GM15510 (cell line): ENCODE measurements around the gene TTC33.

Experiments
- POLR2A ChIP-seq: IDR thresholded peaks from 3 replicates; pipeline ENCODE4 v1.6.1; 2011; ENCODE audit warnings: borderline replicate concordance; ENCODE audit not compliant: insufficient read length; ENCODE audit errors: extremely low read depth

The TTC33 gene

DNA sequence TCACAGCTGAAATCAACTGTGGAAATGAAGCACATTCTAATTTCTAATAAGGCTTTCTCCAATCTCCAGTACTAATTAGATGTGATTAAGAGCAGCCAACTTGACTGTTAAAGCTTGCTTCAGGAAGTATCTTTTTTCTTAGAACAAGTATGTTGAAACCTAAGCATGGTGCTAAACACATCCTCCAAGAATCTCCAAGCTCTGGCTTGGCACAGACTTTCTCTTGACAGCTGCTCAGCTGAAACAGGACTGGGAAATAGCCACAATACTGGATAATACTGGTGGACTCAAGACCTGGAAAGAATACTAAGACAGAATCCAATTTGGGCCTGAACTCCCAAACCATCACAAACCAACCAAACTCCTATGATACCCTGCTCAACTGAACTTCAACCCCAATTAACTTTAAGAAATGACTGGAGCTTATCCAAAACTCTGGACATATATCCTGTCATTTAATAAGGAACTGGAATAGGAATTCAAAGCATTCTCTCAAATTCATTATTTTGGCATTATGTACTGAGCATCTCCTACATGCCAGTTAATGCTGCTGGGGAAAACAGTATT lies 26.2 kb upstream of the TTC33 start:
- no peak for TF ChIP-seq POLR2A

DNA sequence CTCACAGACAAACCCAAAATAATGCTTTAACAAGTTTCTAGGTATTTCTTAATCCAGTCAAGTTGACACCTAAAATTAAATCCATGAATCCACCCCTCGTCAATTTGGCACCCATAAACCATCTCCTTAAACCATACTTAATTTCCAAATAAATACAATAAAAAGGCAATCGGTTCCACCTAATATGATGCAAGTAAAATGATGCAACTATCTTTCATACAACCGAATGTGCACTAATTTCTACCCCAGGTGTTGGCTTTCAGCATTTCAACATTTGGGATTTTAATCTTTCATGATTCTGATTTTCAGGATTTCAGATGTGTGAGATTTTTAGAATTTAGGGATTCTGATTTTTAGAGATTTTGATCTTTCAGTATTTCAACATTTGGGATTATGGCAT lies 25.1 kb upstream of the TTC33 start:
- no peak for TF ChIP-seq POLR2A

DNA sequence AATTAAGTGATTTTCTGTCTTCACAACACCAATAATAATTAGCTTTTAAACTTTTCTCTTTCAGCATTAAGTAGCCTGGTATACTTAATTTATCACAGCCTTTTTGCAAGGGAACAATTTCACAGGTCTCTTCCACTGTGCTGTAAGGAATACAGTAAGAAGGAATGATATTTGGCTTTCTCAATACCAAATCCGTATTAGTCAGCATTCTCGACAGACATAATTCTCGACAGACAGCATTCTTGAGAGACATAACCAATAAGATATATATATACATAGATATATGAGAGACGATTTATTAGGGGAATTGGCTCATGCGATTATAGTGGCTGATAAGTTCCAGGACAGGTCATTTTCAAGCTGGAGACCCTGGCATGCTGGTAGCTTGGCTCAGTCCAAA lies 24.4 kb upstream of the TTC33 start:
- no peak for TF ChIP-seq POLR2A

DNA sequence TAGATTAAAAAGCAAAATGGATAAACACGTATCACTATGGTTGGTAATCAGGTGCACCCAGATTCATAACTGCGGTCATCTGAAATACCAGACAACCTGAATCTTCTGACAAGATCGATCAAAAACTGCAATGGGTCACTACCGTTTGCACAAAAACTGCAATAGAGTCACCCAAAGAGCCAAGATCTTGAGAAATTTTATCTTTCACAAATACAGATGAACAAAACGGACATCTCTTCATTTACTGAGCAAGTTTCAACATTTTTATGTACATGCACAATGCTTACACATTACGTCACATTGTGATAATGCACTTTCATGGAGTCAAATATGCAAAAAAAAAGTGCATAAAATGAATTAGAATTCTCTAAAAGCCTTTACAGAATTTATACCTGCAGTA lies 23.8 kb upstream of the TTC33 start:
- TF ChIP-seq POLR2A: no peak

DNA sequence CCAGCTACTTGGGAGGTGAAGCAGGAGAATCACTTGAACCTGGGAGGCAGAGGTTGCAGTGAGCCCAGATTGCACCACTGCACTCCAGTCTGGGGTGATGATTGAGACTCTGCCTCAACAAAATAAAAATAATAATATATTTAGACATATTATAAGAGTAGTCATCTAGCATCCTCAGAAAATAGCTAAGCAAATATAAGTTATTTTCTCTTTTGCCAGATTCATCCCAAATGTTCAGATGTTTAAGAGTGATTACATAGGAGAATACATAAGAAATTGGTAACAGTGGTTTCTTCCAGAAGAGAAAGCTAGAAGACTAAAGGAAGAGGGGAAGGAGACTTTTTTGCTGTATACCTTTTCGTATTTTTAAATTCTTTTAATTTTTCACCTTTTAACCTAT lies 22.4 kb upstream of the TTC33 start:
- no peak for TF ChIP-seq POLR2A

DNA sequence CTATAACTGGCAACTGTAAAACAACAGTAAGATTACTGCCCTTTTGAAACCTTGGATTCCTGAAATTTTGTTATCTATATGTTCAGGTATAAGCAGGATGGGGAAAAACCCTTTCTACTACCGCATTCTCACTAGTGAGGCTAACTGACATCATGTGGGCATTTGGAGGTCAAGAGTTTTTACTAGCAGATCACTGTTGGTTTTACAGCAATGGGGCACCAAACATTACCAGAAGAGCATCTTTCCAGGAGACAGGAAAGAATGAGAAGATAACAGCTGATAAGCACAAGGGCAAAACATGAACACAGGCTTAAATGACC lies 20.9 kb upstream of the TTC33 start:
- TF ChIP-seq POLR2A: no peak

DNA sequence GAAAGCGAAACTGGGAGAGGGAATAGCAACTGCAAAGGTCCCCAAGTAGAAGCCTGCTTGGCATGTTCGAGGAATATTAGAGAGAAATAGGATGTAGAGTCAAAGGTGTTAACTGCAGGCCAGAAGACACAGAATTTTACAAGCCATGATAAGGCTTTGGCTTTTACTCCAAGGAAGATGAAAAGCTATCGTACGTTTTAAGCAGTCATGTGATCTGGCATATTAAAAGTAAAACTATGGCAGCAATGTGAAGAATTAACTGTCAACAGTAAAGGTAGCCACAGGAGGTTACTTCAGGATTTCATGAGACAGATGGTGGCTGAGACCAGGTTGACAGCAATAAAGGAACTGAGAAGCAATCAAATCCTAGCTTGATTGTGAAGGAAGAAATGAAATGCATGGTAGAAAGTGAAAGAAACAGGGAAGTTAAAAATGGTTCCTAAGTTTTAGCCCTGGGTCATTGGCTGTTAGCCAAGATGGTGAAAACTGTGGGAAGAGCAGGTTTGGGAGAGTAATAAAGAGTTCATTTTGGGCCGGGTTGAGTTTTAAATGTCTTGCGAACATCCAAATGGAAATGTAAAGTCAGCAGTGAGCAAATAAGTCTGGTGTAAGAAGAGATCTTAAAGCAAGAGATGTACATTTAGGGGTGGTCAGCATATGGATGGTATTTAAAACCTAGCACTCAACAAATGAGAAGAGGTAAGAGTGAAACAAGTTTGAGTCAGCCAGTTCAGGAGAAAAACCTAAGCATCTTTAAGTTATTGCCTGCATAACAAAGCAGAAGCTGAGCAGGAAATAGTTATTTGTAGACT lies 20.3 kb upstream of the TTC33 start:
- TF ChIP-seq POLR2A: no peak

DNA sequence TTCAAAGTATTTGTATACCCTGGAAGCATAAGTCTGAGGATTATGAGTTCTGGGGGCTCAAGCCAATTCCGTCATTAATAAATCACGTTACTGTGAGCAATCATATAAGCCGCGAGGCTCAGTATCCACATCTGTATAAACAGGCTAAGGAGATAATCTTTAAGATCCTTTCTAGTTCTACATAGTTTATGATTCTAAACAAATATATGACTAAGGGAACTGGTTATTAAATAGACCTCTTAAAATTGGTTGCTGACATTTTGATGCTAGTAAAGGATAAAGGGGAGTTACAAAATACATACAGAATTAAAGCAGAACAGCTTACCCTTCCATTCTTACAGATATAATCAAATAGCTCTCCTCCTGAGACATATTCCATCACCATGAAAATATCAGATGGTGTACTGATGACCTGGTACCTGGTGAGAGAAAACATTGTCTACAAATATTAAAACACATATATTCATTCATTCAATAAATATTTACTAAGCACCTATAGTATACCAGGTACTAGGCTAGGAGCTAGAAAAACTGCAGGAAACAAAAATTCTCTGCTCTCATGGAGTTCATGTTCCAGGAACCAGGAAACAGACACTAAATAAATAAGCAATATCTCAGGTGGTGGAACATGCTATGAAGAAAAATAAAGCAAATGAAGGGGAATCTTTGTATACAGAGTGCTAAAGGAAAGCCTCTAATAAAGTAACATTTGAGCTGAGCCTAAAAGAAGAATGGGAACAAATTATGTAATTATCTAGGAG lies 19.5 kb upstream of the TTC33 start:
- no peak for TF ChIP-seq POLR2A

DNA sequence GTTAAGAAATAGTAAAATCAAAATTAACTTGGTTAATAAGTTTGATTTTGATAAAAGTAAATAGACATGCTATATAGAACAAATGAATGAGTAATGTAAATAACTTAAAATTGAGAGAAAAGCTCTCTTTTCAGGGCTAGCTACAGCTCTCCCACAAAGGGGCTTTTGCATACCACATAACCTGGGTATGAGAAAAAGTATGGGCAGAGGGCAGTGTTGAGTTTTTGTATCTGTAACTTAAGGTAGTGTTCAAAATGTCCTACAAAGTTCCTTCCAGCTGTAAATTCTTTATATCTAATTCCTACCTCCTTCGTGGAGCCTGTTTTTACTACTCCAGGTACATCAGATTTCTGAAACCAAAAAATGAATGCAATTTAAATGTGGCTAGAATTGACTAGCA lies 18.9 kb upstream of the TTC33 start:
- no peak for TF ChIP-seq POLR2A

DNA sequence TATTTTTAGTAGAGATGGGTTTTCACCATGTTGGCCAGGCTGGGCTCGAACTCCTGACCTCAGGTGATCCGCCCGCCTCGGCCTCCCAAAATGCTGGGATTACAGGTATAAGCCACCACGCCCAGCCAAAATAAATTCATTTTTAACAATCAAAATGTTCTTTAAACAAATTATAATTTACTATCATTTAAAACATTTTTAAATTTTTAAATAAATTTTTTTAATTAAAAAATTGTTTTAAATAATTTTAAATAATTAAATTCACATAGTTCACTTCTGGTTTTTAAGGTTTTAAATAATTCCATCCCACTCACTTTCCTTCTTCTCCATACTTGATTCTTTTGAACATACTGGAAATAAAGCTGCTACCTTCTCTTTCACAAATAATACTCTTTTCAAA lies 15.0 kb upstream of the TTC33 start:
- no peak for TF ChIP-seq POLR2A

DNA sequence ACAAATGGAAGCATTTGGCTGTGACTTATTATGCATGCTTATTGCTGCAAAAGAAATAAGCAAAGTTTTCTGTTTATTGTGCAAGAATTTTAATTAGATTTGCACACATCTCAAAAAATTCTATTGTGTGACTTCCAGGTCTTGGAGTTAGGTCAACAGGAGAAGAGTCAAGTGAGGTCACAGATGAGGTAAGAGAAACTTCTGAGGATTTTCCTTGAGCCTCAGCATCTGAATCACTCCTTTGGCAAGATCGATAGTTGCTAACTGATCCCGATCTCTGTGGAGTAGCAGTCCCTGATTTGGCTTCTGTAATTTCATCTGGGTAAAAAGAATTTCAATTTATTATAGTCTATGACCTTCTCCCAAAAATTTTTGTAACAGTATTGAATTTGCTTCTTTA lies 6.9 kb upstream of the TTC33 start:
- TF ChIP-seq POLR2A: no peak

DNA sequence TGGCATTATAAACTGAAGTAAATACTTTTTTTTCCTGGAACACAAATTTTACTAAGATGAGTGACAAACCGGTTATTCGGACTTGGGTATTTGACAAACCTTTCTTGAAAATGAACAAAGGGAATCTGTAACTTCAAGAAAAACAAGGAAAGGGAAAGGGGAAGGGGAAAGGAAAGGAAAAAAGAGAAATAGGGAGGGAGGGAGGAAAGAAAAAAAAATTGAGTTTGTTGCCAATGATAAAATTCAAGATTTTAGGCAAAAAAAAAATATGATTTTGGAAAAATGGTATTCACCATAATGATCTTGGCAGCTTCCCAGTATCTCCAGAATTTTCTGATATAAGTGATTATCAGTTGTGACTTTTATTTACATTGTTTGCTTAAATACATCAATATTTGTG lies 1.6 kb upstream of the TTC33 start:
- no peak for TF ChIP-seq POLR2A

DNA sequence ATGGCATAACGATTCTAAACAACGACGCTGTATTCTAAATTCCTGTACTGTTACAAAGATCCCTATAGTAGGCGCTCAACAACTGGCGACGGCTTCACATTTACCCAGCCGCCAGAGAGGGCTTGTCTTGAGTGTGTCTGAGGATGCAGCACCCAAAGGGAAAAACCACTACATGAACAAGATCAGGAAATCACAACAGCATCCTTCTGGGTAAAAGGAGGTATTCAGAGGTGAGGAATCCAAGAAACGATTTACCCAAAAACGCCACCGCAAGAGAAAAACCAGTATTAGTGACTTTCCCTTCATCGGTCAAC lies 711 bp downstream of the TTC33 start:
- peak; percentile 1 for TF ChIP-seq POLR2A

DNA sequence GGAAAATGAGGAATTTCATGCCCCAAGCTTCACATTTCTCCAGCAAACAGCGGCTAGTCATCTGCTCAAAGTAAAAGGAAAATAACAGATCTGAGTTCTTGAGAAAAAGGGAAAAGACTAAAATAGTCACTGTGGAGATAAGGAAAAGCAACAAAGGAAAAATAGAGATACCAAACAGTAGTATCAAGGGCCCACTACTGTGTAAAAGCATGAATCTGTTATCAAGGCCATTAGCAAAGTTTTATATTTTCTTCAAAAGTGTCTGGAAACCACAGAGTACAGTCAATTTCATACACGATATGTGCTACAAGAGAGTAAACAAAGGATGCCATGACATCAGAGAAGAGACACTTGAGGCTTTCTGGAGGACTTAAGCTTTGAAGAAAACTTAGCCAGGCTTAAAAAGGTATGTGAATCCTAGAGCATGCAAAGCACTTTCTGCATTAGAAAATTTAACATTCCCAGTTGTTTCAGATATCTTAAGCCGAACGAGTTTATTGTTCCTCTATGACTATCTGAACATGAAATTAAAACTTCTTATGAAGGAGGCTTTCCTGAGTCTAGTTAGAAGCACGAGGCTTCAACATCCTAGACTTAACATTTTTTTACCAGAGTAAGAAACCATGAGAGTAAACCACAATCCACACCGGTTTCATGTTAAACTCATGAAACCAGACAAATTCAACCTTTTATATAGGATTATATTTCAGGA lies 1.2 kb downstream of the TTC33 start:
- no peak for TF ChIP-seq POLR2A

DNA sequence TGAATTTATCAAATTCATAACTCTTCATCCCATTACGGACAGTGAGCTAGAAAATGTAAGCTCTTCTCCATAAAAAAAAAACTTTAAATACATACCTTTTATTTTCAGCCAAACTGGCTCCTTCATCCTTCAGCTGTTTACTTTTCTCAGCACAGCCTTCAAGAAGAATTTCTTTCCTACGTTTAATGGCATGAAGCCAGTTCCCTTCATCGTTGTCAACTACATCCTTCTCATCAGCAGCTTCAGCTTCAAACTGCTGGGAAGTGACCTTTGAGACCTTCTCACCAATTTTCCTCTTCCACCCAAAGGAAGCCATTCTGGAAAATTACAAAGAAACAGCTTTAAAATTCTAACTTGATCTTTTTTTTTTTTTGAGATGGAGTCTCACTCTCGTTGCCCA lies 9.1 kb downstream of the TTC33 start:
- no peak for TF ChIP-seq POLR2A
